Stimulated activated naive CD8-positive, alpha-beta T cell treated with anti-CD3 and anti-CD28 coated beads, Interleukin-15, amount 100 ng/mL, for 72 hours (primary cell): ENCODE results near the gene MS4A10.
A peak's percentile ranks its signal among the peaks of the same experiment; 100 is the strongest.

ENCODE experiments used
- ATAC-seq: fragments of 150-1000 bp; cut with Tn5 transposase; 2 replicates; pipeline ENCODE4 v1.10.0; 2021; ENCODE audit warnings: mild to moderate bottlenecking, moderate library complexity
- DNase-seq, 2 donors: peaks; one replicate each; pipeline ENCODE4 v3.0.0; 2021 to 2022
- H3K27ac Mint-ChIP-seq, 2 donors: one replicate each; pipeline ENCODE4 v1.8.0; 2022; ENCODE audit warnings: mild to moderate bottlenecking in 2 of 2, mixed read lengths in 2 of 2, moderate library complexity in 2 of 2
- H3K27me3 Mint-ChIP-seq: one replicate; pipeline ENCODE4 v1.8.0; 2022; ENCODE audit warnings: mixed read lengths
- H3K4me1 Mint-ChIP-seq: one replicate; pipeline ENCODE4 v1.8.0; 2022; ENCODE audit warnings: mild to moderate bottlenecking, mixed read lengths
- H3K4me3 Mint-ChIP-seq, 2 donors: one replicate each; pipeline ENCODE4 v1.8.0; 2022; ENCODE audit warnings: mild to moderate bottlenecking in 2 of 2, mixed read lengths in 2 of 2, moderate library complexity in 1 of 2
- H3K9me3 Mint-ChIP-seq, 2 donors: one replicate each; pipeline ENCODE4 v1.8.0; 2022; ENCODE audit warnings: mixed read lengths in 2 of 2

Gene MS4A10

GRCh38 chr11:60776167-60776566 is 9.0 kb upstream of the MS4A10 start:
- Mint-ChIP-seq H3K9me3 (no peaks in the 10 kb centered on the region), H3K27ac (no peak overlapping the region), H3K4me3 (no peak overlapping the region), H3K27me3 (peaks cover 9% of the 10 kb centered on the region), H3K4me1 (peaks cover 14% of the 10 kb centered on the region)
- DNase-seq (no peak), ATAC-seq (no peak)

- Mint-ChIP-seq H3K27me3 (peaks cover 9% of the 10 kb centered on the region), H3K4me1 (peaks cover 14% of the 10 kb centered on the region), H3K4me3 (no peak overlapping the region), H3K9me3 (no peaks in the 10 kb centered on the region), H3K27ac (no peak overlapping the region)
- no peak for DNase-seq
- no peak for ATAC-seq
Observed at GRCh38 chr11:60777106-60777505, 8.0 kb upstream of the MS4A10 start.

- ATAC-seq (no peak), DNase-seq (no peak)
- Mint-ChIP-seq H3K9me3 (no peaks in the 10 kb centered on the region), H3K27ac (no peak overlapping the region), H3K27me3 (peaks cover 9% of the 10 kb centered on the region), H3K4me3 (no peak overlapping the region), H3K4me1 (peaks cover 14% of the 10 kb centered on the region)
Observed at GRCh38 chr11:60777572-60777971, 7.6 kb upstream of the MS4A10 start.

- DNase-seq = no peak
Observed at GRCh38 chr11:60780065-60780464, 5.1 kb upstream of the MS4A10 start.

GRCh38 chr11:60780774-60781173 is 4.4 kb upstream of the MS4A10 start:
- Mint-ChIP-seq H3K4me3 (no peak overlapping the region), H3K9me3 (no peaks in the 10 kb centered on the region), H3K4me1 (peaks cover under 1% of the 10 kb centered on the region), H3K27ac (no peak overlapping the region), H3K27me3 (no peaks in the 10 kb centered on the region)
- DNase-seq (no peak), ATAC-seq (no peak)

More at GRCh38 chr11:60780065-60780464, 5.1 kb upstream of the MS4A10 start:
- Mint-ChIP-seq H3K9me3 (no peaks in the 10 kb centered on the region), H3K4me3 (no peak overlapping the region), H3K4me1 (peaks cover 7% of the 10 kb centered on the region), H3K27ac (no peak overlapping the region), H3K27me3 (no peaks in the 10 kb centered on the region)
- ATAC-seq = no peak

- no peak overlapping the region for H3K4me3 Mint-ChIP-seq
- ATAC-seq = no peak
- H3K9me3 Mint-ChIP-seq = no peaks in the 10 kb centered on the region
- no peaks in the 10 kb centered on the region for H3K4me1 Mint-ChIP-seq
- DNase-seq = no peak
- no peak overlapping the region for H3K27ac Mint-ChIP-seq
- no peaks in the 10 kb centered on the region for H3K27me3 Mint-ChIP-seq
Observed at GRCh38 chr11:60781286-60781980, 3.7 kb upstream of the MS4A10 start.

- Mint-ChIP-seq H3K27ac (no peak overlapping the region), H3K27me3 (no peaks in the 10 kb centered on the region), H3K4me1 (no peaks in the 10 kb centered on the region), H3K9me3 (no peaks in the 10 kb centered on the region), H3K4me3 (no peak overlapping the region)
- ATAC-seq (no peak), DNase-seq (no peak)
Observed at GRCh38 chr11:60781981-60782316, 3.2 kb upstream of the MS4A10 start.

GRCh38 chr11:60782393-60783140 is 2.6 kb upstream of the MS4A10 start:
- Mint-ChIP-seq H3K27me3 (no peaks in the 10 kb centered on the region), H3K4me1 (no peaks in the 10 kb centered on the region), H3K27ac (no peak overlapping the region), H3K4me3 (no peak overlapping the region), H3K9me3 (no peaks in the 10 kb centered on the region)
- DNase-seq = no peak
- ATAC-seq = no peak

- Mint-ChIP-seq H3K9me3 (no peaks in the 10 kb centered on the region), H3K4me1 (no peaks in the 10 kb centered on the region), H3K4me3 (no peak overlapping the region), H3K27ac (no peak overlapping the region), H3K27me3 (no peaks in the 10 kb centered on the region)
- DNase-seq (no peak), ATAC-seq (no peak)
Observed at GRCh38 chr11:60783141-60783484, 2.0 kb upstream of the MS4A10 start.

GRCh38 chr11:60783911-60784310 is 1.2 kb upstream of the MS4A10 start:
- ATAC-seq (no peak), DNase-seq (no peak)
- H3K9me3 Mint-ChIP-seq = no peaks in the 10 kb centered on the region
- H3K4me3 Mint-ChIP-seq = no peak overlapping the region
- H3K4me1 Mint-ChIP-seq = no peaks in the 10 kb centered on the region
- H3K27me3 Mint-ChIP-seq = no peaks in the 10 kb centered on the region
- H3K27ac Mint-ChIP-seq = no peak overlapping the region

GRCh38 chr11:60785806-60786361 is 751 bp downstream of the MS4A10 start:
- Mint-ChIP-seq H3K4me3 (no peak overlapping the region), H3K27ac (no peak overlapping the region), H3K4me1 (no peaks in the 10 kb centered on the region), H3K27me3 (no peaks in the 10 kb centered on the region), H3K9me3 (no peaks in the 10 kb centered on the region)
- DNase-seq (no peak), ATAC-seq (no peak)

- Mint-ChIP-seq H3K27ac (no peak overlapping the region), H3K4me3 (no peak overlapping the region), H3K4me1 (no peaks in the 10 kb centered on the region), H3K27me3 (no peaks in the 10 kb centered on the region), H3K9me3 (no peaks in the 10 kb centered on the region)
- ATAC-seq = no peak
- DNase-seq = no peak
Observed at GRCh38 chr11:60786811-60787567, 1.9 kb downstream of the MS4A10 start.

GRCh38 chr11:60788401-60789125 is 3.4 kb downstream of the MS4A10 start:
- Mint-ChIP-seq H3K27ac (peak overlapping the region in 1 of 2 donors; percentile 17), H3K4me1 (no peaks in the 10 kb centered on the region), H3K27me3 (no peaks in the 10 kb centered on the region), H3K9me3 (no peaks in the 10 kb centered on the region), H3K4me3 (no peak overlapping the region)
- no peak for DNase-seq
- ATAC-seq = no peak

- ATAC-seq = no peak
Observed at GRCh38 chr11:60790726-60791125, 5.6 kb downstream of the MS4A10 start.

GRCh38 chr11:60791153-60791933 is 6.2 kb downstream of the MS4A10 start:
- Mint-ChIP-seq H3K4me3 (no peak overlapping the region), H3K4me1 (no peaks in the 10 kb centered on the region), H3K27me3 (no peaks in the 10 kb centered on the region), H3K27ac (no peak overlapping the region), H3K9me3 (no peaks in the 10 kb centered on the region)
- ATAC-seq (no peak), DNase-seq (no peak)

More at GRCh38 chr11:60790726-60791125, 5.6 kb downstream of the MS4A10 start:
- no peaks in the 10 kb centered on the region for H3K9me3 Mint-ChIP-seq
- H3K27me3 Mint-ChIP-seq = no peaks in the 10 kb centered on the region
- no peak overlapping the region for H3K27ac Mint-ChIP-seq
- DNase-seq = no peak
- no peaks in the 10 kb centered on the region for H3K4me1 Mint-ChIP-seq
- H3K4me3 Mint-ChIP-seq = no peak overlapping the region
